H9 (cell line): ENCODE data around the gene ZBTB8OS. TPM values are rescaled to one million over a fixed set of nuclear protein-coding genes. Genes with fewer than 3 reads are reported as not detected.

ENCODE experiments used
- DNase-seq: peaks from one replicate; pipeline ENCODE4 v3.0.0-alpha.2; 2017
- H2AFZ ChIP-seq: one replicate; pipeline ENCODE4 v1.6.1; 2013; ENCODE audit warnings: mild to moderate bottlenecking, low read length, control low read depth, moderate library complexity
- H2AK5ac ChIP-seq: 2 replicates; pipeline ENCODE4 v1.6.1; 2013; ENCODE audit warnings: low read length, control low read depth, mixed read lengths; ENCODE audit not compliant: insufficient read length
- H2BK120ac ChIP-seq: one replicate; pipeline ENCODE4 v1.6.1; 2013; ENCODE audit warnings: low read depth, mild to moderate bottlenecking, low read length, control low read depth, inconsistent platforms; ENCODE audit not compliant: poor library complexity, severe bottlenecking
- H2BK12ac ChIP-seq: 2 replicates; pipeline ENCODE4 v1.6.1; 2013; ENCODE audit warnings: low read length, control low read depth, mixed read lengths, low read depth; ENCODE audit not compliant: insufficient read length
- H2BK15ac ChIP-seq: 2 replicates; pipeline ENCODE4 v1.6.1; 2013; ENCODE audit warnings: low read depth, low read length, control low read depth
- H2BK20ac ChIP-seq: one replicate; pipeline ENCODE4 v1.6.1; 2013; ENCODE audit warnings: low read depth, mild to moderate bottlenecking, low read length, control low read depth, inconsistent platforms; ENCODE audit not compliant: poor library complexity, severe bottlenecking
- H2BK5ac ChIP-seq: 2 replicates; pipeline ENCODE4 v1.6.1; 2013; ENCODE audit warnings: low read length, control low read depth, mixed read lengths; ENCODE audit not compliant: insufficient read length
- H3K14ac ChIP-seq: 2 replicates; pipeline ENCODE4 v1.6.1; 2013; ENCODE audit warnings: low read length, control low read depth; ENCODE audit not compliant: insufficient read depth
- H3K18ac ChIP-seq: 2 replicates; pipeline ENCODE4 v1.6.1; 2013; ENCODE audit warnings: low read depth, mild to moderate bottlenecking, mixed read lengths, low read length, control low read depth; ENCODE audit not compliant: insufficient read length
- H3K23ac ChIP-seq: 2 replicates; pipeline ENCODE4 v1.6.1; 2013; ENCODE audit warnings: low read length, control low read depth, mixed read lengths, low read depth; ENCODE audit not compliant: insufficient read length
- H3K23me2 ChIP-seq: 2 replicates; pipeline ENCODE4 v1.6.1; 2013; ENCODE audit warnings: low read depth, mild to moderate bottlenecking, mixed read lengths, low read length, control low read depth; ENCODE audit not compliant: insufficient read length, poor library complexity, severe bottlenecking
- H3K27ac ChIP-seq: 2 replicates; pipeline ENCODE4 v1.5.1; 2013; ENCODE audit warnings: low read length, control low read depth, mixed read lengths, low read depth; ENCODE audit not compliant: insufficient read length
- H3K27me3 ChIP-seq: 2 replicates; pipeline ENCODE4 v1.6.1; 2013; ENCODE audit warnings: low read length, control low read depth, inconsistent platforms; ENCODE audit not compliant: insufficient read depth
- H3K4ac ChIP-seq: 2 replicates; pipeline ENCODE4 v1.6.1; 2013; ENCODE audit warnings: low read depth, mild to moderate bottlenecking, control low read depth, inconsistent platforms, low read length, moderate library complexity
- H3K4me1 ChIP-seq: 2 replicates; pipeline ENCODE4 v1.6.1; 2013; ENCODE audit warnings: low read length, control low read depth, inconsistent platforms; ENCODE audit not compliant: insufficient read depth
- H3K4me2 ChIP-seq: 2 replicates; pipeline ENCODE4 v1.6.1; 2013; ENCODE audit warnings: low read length, control low read depth, mixed read lengths; ENCODE audit not compliant: insufficient read length, insufficient read depth
- H3K56ac ChIP-seq: 2 replicates; pipeline ENCODE4 v1.6.1; 2013; ENCODE audit warnings: low read depth, mild to moderate bottlenecking, mixed read lengths, low read length, control low read depth; ENCODE audit not compliant: insufficient read length
- H3K79me1 ChIP-seq: 2 replicates; pipeline ENCODE4 v1.6.1; 2013; ENCODE audit warnings: low read depth, mild to moderate bottlenecking, moderate library complexity, low read length, control low read depth, inconsistent platforms; ENCODE audit not compliant: insufficient read depth, poor library complexity, severe bottlenecking
- H3K79me2 ChIP-seq: 2 replicates; pipeline ENCODE4 v1.6.1; 2013; ENCODE audit warnings: low read length, control low read depth, inconsistent platforms; ENCODE audit not compliant: insufficient read depth
- H3K9ac ChIP-seq: 2 replicates; pipeline ENCODE4 v1.6.1; 2013; ENCODE audit warnings: low read length, control low read depth, mixed read lengths; ENCODE audit not compliant: insufficient read length; ENCODE audit errors: extremely low read depth
- H3K9me3 ChIP-seq: one replicate; pipeline ENCODE4 v1.6.1; 2013; ENCODE audit warnings: low read depth, low read length, inconsistent platforms; ENCODE audit not compliant: control insufficient read depth
- H3T11ph ChIP-seq: one replicate; pipeline ENCODE4 v1.6.1; 2013; ENCODE audit warnings: mild to moderate bottlenecking, low read length, control low read depth, inconsistent platforms
- H4K20me1 ChIP-seq: one replicate; pipeline ENCODE4 v1.6.1; 2013; ENCODE audit not compliant: control insufficient read depth, insufficient read length, insufficient read depth
- H4K5ac ChIP-seq: 2 replicates; pipeline ENCODE4 v1.6.1; 2013; ENCODE audit warnings: low read depth, mild to moderate bottlenecking, mixed read lengths, low read length, control low read depth; ENCODE audit not compliant: insufficient read length
- H4K8ac ChIP-seq: replicated peaks from 2 replicates; pipeline ENCODE4 v1.6.1; 2013; ENCODE audit warnings: low read length, control low read depth, mixed read lengths, low read depth; ENCODE audit not compliant: insufficient read length
- H4K91ac ChIP-seq: 2 replicates; pipeline ENCODE4 v1.6.1; 2013; ENCODE audit warnings: low read depth, mild to moderate bottlenecking, moderate library complexity, mixed read lengths, low read length, control low read depth; ENCODE audit not compliant: insufficient read length
- H3K27ac Mint-ChIP-seq, 3 experiments: 2 replicates in 2 of 3; 3 replicates in 1 of 3; pipeline ENCODE4 v1.8.0; 2020 to 2021; ENCODE audit warnings: mixed read lengths in 3 of 3, mild to moderate bottlenecking in 1 of 3, moderate library complexity in 1 of 3
- H3K27me3 Mint-ChIP-seq: 2 replicates; pipeline ENCODE4 v1.8.0; 2021; ENCODE audit warnings: low read depth, mild to moderate bottlenecking, moderate library complexity, mixed read lengths
- H3K36me3 Mint-ChIP-seq, 3 experiments: 2 replicates in 2 of 3; 3 replicates in 1 of 3; pipeline ENCODE4 v1.8.0; 2020 to 2021; ENCODE audit warnings: low read depth in 3 of 3, mixed read lengths in 3 of 3; ENCODE audit not compliant: insufficient read depth in 1 of 3
- H3K4me1 Mint-ChIP-seq, 2 experiments: 2 replicates each; pipeline ENCODE4 v1.8.0; 2020; ENCODE audit warnings: mixed read lengths in 2 of 2
- H3K4me3 Mint-ChIP-seq, 2 experiments: 2 replicates in 1 of 2; 3 replicates in 1 of 2; pipeline ENCODE4 v1.8.0; 2020 to 2021; ENCODE audit warnings: mild to moderate bottlenecking in 2 of 2, mixed read lengths in 2 of 2, moderate library complexity in 1 of 2
- H3K9me3 Mint-ChIP-seq, 2 experiments: 2 replicates in 1 of 2; 3 replicates in 1 of 2; pipeline ENCODE4 v1.8.0; 2020; ENCODE audit warnings: mild to moderate bottlenecking in 2 of 2, mixed read lengths in 2 of 2, moderate library complexity in 1 of 2
- WGBS: extraction: QIAGEN DNeasy Blood & Tissue Kit; methylation state at CpG from one replicate; pipeline ENCODE4 v1.1.7; 2013; ENCODE audit warnings: missing lambda C conversion rate, low lambda C conversion rate, mixed read lengths; ENCODE audit not compliant: insufficient read length; ENCODE audit errors: extremely low coverage; 5-methylcytosine and 5-hydroxymethylcytosine counted together
- total RNA-seq: library from RNA; stranded (reverse); gene quantifications from 2 replicates; pipeline ENCODE4 v1.2.1, GENCODE V29; 2021
- TF ChIP-seq, protein P1 (sequence below): fragments of 200-600 bp; sonication (generic); conservative IDR thresholded peaks from 3 replicates; pipeline ENCODE4 v1.8.0; 2021; ENCODE audit warnings: antibody characterized with exemption, mild to moderate bottlenecking

ZBTB8OS gene
- total RNA-seq, 1 experiment from 2014 or later = 59.4 TPM

DNA sequence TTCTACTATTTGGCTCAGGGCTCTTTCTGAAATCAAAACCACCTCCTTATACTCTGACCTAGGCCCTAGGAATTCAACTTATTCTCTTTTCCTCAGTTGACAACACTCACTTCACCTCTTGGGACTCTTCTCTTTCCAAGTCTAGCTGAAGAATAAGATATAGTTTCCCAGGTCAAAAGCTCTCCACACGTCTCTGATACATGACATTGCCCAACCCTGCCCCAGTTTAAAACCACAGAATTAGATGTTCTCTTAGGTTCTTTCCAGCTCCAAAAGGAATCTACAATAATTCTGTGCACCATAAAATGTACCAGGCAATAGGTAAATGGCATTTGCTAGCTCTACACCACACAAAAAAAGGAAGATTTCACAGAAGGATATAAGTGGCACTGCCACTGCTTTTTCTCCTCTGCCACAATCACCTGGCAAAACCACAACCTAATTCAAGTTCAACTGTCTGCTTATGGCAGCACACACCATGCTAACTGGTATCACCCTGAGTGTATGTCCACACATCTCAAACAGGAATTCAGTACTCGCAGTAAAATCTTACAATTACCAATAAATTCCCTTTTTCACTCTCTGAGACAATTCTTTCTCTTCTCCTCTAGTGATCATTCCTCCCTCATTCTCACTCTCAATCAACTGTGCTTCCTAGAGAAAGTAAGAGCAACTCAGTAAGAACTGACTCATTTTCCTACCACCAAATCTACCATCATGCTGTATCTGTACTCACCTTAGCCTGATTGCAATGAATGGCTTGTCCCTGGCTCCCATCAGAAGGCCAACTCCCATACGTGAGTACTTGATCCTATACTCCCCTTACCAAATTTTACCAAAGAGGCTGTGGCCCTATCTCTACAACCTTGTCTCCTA is 27.3 kb downstream of the ZBTB8OS start:
- TF ChIP-seq, protein P1, sequence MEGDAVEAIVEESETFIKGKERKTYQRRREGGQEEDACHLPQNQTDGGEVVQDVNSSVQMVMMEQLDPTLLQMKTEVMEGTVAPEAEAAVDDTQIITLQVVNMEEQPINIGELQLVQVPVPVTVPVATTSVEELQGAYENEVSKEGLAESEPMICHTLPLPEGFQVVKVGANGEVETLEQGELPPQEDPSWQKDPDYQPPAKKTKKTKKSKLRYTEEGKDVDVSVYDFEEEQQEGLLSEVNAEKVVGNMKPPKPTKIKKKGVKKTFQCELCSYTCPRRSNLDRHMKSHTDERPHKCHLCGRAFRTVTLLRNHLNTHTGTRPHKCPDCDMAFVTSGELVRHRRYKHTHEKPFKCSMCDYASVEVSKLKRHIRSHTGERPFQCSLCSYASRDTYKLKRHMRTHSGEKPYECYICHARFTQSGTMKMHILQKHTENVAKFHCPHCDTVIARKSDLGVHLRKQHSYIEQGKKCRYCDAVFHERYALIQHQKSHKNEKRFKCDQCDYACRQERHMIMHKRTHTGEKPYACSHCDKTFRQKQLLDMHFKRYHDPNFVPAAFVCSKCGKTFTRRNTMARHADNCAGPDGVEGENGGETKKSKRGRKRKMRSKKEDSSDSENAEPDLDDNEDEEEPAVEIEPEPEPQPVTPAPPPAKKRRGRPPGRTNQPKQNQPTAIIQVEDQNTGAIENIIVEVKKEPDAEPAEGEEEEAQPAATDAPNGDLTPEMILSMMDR = no peak
- H3K36me3 Mint-ChIP-seq = peaks cover 11 to 44% (median 34%) of the 10 kb centered on the region in 3 experiments; a peak in 6 of 7 replicates

More for the DNA sequence above, 27.3 kb downstream of the ZBTB8OS start:
- H3K4me3 Mint-ChIP-seq = no peak overlapping the region
- H3K9me3 Mint-ChIP-seq = no peaks in the 10 kb centered on the region
- no peak for DNase-seq
- Histone ChIP-seq H2BK5ac (no peak overlapping the region), H3K4ac (no peak overlapping the region), H3K4me1 (no peaks in the 10 kb centered on the region), H2AFZ (no peak overlapping the region), H2BK20ac (no peak overlapping the region), H3K9ac (no peak overlapping the region), H4K20me1 (no peaks in the 10 kb centered on the region), H3K79me2 (no peaks in the 10 kb centered on the region), H3K23me2 (no peaks in the 10 kb centered on the region), H3T11ph (no peak overlapping the region), H3K4me2 (no peak overlapping the region), H3K14ac (no peak overlapping the region), H3K9me3 (no peaks in the 10 kb centered on the region), H4K5ac (no peak overlapping the region), H3K79me1 (no peaks in the 10 kb centered on the region), H4K8ac (no peak overlapping the region), H2BK12ac (no peak overlapping the region), H3K27ac (no peak overlapping the region), H3K23ac (no peak overlapping the region), H4K91ac (no peak overlapping the region), H3K56ac (no peak overlapping the region), H3K18ac (no peak overlapping the region), H3K27me3 (no peaks in the 10 kb centered on the region), H2AK5ac (no peak overlapping the region), H2BK15ac (no peak overlapping the region), H2BK120ac (no peak overlapping the region)
- H3K4me1 Mint-ChIP-seq = 0 out of 4 replicates have a peak, but pooled peaks cover 0 to 2% of the 10 kb centered on the region in 2 experiments
- H3K27me3 Mint-ChIP-seq = no peaks in the 10 kb centered on the region
- H3K27ac Mint-ChIP-seq = peak overlapping the region in 2 of 3 experiments; percentile 6 to 21; a peak in 4 of 7 replicates
- WGBS = no CpG with 5 or more reads among the region's 3 CpGs
